ENCODE results near the gene URB1. TPM values are rescaled to one million over a fixed set of nuclear protein-coding genes. Genes with fewer than 3 reads are reported as not detected.

Gene URB1
- total RNA-seq, 2 experiments from 2014 or later = 19.4 to 25.4 TPM

- POLR2A ChIA-PET = interaction anchor here (0.5 to 1.2 kb wide), 5 partner anchors 16 to 1191 kb away, joined by 3 to 5 read pairs (median 4); no protein-coding TSS in a partner anchor
- no peak for TF ChIP-seq EZH2phosphoT487 (IDR thresholded peaks at IDR 0.05; ENCODE audit: borderline replicate concordance, low read depth, low read length)
- TF ChIP-seq, protein P1, sequence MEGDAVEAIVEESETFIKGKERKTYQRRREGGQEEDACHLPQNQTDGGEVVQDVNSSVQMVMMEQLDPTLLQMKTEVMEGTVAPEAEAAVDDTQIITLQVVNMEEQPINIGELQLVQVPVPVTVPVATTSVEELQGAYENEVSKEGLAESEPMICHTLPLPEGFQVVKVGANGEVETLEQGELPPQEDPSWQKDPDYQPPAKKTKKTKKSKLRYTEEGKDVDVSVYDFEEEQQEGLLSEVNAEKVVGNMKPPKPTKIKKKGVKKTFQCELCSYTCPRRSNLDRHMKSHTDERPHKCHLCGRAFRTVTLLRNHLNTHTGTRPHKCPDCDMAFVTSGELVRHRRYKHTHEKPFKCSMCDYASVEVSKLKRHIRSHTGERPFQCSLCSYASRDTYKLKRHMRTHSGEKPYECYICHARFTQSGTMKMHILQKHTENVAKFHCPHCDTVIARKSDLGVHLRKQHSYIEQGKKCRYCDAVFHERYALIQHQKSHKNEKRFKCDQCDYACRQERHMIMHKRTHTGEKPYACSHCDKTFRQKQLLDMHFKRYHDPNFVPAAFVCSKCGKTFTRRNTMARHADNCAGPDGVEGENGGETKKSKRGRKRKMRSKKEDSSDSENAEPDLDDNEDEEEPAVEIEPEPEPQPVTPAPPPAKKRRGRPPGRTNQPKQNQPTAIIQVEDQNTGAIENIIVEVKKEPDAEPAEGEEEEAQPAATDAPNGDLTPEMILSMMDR (conservative IDR thresholded peaks at IDR 0.05; ENCODE audit: low read length) = no peak
These were observed 6.5 kb downstream of the URB1 start for GRCh38 chr21:32386195-32386870.

DNA sequence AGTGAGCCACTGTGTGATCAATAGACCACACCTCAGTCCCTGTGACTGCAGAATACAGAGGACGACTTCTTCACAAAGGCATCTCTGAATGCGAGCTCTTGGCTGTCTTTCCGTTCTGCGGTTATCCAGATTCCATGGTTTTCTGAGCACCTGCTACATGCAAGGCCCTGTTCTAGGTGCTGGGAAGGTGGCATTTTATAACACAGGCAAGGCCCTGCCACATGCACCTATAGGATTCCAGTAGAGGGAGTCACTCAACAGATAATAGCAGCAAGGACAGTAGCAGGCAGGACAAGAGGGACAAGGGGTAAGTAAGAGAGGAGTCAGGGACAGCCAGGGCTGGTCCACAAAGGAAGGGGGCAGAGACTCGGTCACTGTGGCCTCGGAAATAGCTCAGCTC is 9.0 kb downstream of the URB1 start:
- no TSS peak for BruUV-seq (replicated peaks)

More at GRCh38 chr21:32386195-32386870, 6.5 kb downstream of the URB1 start:
- Histone ChIP-seq H3K4me3 (ENCODE audit: low read depth, low read length, poor library complexity, severe bottlenecking) (no peak overlapping the region), H3K36me3 (ENCODE audit: insufficient read depth, low read length) (peaks cover 78% of the 10 kb centered on the region), H3K9me2 (ENCODE audit: insufficient read depth, low read length) (no peaks in the 10 kb centered on the region), H4K20me1 (ENCODE audit: insufficient read depth, low read length) (peaks cover 7% of the 10 kb centered on the region), H3K79me2 (ENCODE audit: insufficient read depth, low read depth, low read length) (peaks cover 49% of the 10 kb centered on the region), H3K27ac (ENCODE audit: low read depth, low read length, poor library complexity, severe bottlenecking) (no peak overlapping the region), H3K9me3 (ENCODE audit: low read length) (no peaks in the 10 kb centered on the region), H3K4me1 (ENCODE audit: insufficient read depth, low read length, poor library complexity, severe bottlenecking) (peaks cover 28% of the 10 kb centered on the region), H3K4me2 (ENCODE audit: low read length) (no peak overlapping the region), H2AFZ (ENCODE audit: low read length) (no peak overlapping the region)
- CTCF ChIA-PET (ENCODE audit: unreplicated experiment) = no interaction called here
- DNase-seq (ENCODE audit: low spot score) = no peak
- BruUV-seq (replicated peaks) = no TSS peak
- intact Hi-C loops (cut with micrococcal nuclease; ENCODE audit: unreplicated experiment) = no loop called here

More for the DNA sequence above, 9.0 kb downstream of the URB1 start:
- no peak overlapping the region for H2AFZ ChIP-seq (ENCODE audit: low read length)
- no peaks in the 10 kb centered on the region for H3K9me2 ChIP-seq (ENCODE audit: insufficient read depth, low read length)
- no peak overlapping the region for H3K27ac ChIP-seq (ENCODE audit: low read depth, low read length, poor library complexity, severe bottlenecking)
- H3K4me1 ChIP-seq (ENCODE audit: insufficient read depth, low read length, poor library complexity, severe bottlenecking) = peaks cover 13% of the 10 kb centered on the region
- H3K36me3 ChIP-seq (ENCODE audit: insufficient read depth, low read length) = peaks cover 90% of the 10 kb centered on the region
- H3K9me3 ChIP-seq (ENCODE audit: low read length) = no peaks in the 10 kb centered on the region
- DNase-seq (ENCODE audit: low spot score) = no peak
- H4K20me1 ChIP-seq (ENCODE audit: insufficient read depth, low read length) = peaks cover 2% of the 10 kb centered on the region
- peaks cover 30% of the 10 kb centered on the region for H3K79me2 ChIP-seq (ENCODE audit: insufficient read depth, low read depth, low read length)
- CTCF ChIA-PET (ENCODE audit: unreplicated experiment) = no interaction called here
- no peak for TF ChIP-seq EZH2phosphoT487 (IDR thresholded peaks at IDR 0.05; ENCODE audit: borderline replicate concordance, low read depth, low read length)
- TF ChIP-seq, protein P1 (conservative IDR thresholded peaks at IDR 0.05; ENCODE audit: low read length) = no peak; the same call in 1 of the 2 replicates
- intact Hi-C loops (cut with micrococcal nuclease; ENCODE audit: unreplicated experiment) = no loop called here
- no peak overlapping the region for H3K4me3 ChIP-seq (ENCODE audit: low read depth, low read length, poor library complexity, severe bottlenecking)
- no peak overlapping the region for H3K4me2 ChIP-seq (ENCODE audit: low read length)
- POLR2A ChIA-PET = no interaction called here
